AG09319 (cell line): ENCODE results near the gene CPNE6.

Experiments used
- DNase-seq: peaks from one replicate; pipeline ENCODE4 v3.0.0-alpha.2; 2010; ENCODE audit warnings: low read depth; ENCODE audit errors: extremely low read depth
- CTCF ChIP-seq: IDR thresholded peaks from 2 replicates; pipeline ENCODE4 v1.5.1; 2011; ENCODE audit warnings: low read depth, mild to moderate bottlenecking, inconsistent platforms, low read length, moderate library complexity

Gene CPNE6

GRCh38 chr14:24080888-24081738 is 9.8 kb downstream of the CPNE6 start:
- TF ChIP-seq CTCF: no peak
- DNase-seq: no peak

- no peak for TF ChIP-seq CTCF
- DNase-seq: no peak
Observed at GRCh38 chr14:24081739-24082211, 10.4 kb downstream of the CPNE6 start.

- TF ChIP-seq CTCF: no peak
- no peak for DNase-seq
Observed at GRCh38 chr14:24082411-24083080, 11.2 kb downstream of the CPNE6 start.

GRCh38 chr14:24083462-24083861 is 12.1 kb downstream of the CPNE6 start:
- DNase-seq: no peak
- TF ChIP-seq CTCF: no peak

GRCh38 chr14:24084440-24084839 is 13.1 kb downstream of the CPNE6 start:
- no peak for TF ChIP-seq CTCF
- DNase-seq: no peak

GRCh38 chr14:24085215-24085614 is 13.9 kb downstream of the CPNE6 start:
- DNase-seq: no peak
- no peak for TF ChIP-seq CTCF

- no peak for DNase-seq
Observed at GRCh38 chr14:24086193-24086955, 15.0 kb downstream of the CPNE6 start.

More at GRCh38 chr14:24086193-24086955, 15.0 kb downstream of the CPNE6 start:
- TF ChIP-seq CTCF: no peak
